Smooth muscle cell (in vitro differentiated cells): Measurements from ENCODE around the gene RNU6-8. TPM values are rescaled to one million over a fixed set of nuclear protein-coding genes. Genes with fewer than 3 reads are reported as not detected.

Experiments
- DNase-seq: peaks from one replicate; lab custom pipeline; 2025; ENCODE audit not compliant: unreplicated experiment; lab: John Stamatoyannopoulos, UW
- H2AFZ ChIP-seq: fragments of 200-600 bp; sonication (generic); 2 replicates; pipeline ENCODE4 v1.6.0; 2016; ENCODE audit warnings: antibody characterized with exemption, low read depth, mild to moderate bottlenecking
- H3F3A ChIP-seq: fragments of 200-600 bp; sonication (generic); 2 replicates; pipeline ENCODE4 v1.6.0; 2017; ENCODE audit warnings: antibody characterized with exemption, low read depth
- H3K27ac ChIP-seq: fragments of 200-600 bp; sonication (generic); 2 replicates; pipeline ENCODE4 v1.5.1; 2016; ENCODE audit warnings: low read depth, mild to moderate bottlenecking
- H3K27me3 ChIP-seq: fragments of 200-600 bp; sonication (generic); 2 replicates; pipeline ENCODE4 v1.6.1; 2016; ENCODE audit warnings: low read depth, mild to moderate bottlenecking
- H3K36me3 ChIP-seq: fragments of 200-600 bp; sonication (generic); 2 replicates; pipeline ENCODE4 v1.5.1; 2016; ENCODE audit warnings: low read depth
- H3K4me1 ChIP-seq: fragments of 200-600 bp; sonication (generic); 2 replicates; pipeline ENCODE4 v1.5.1; 2016; ENCODE audit warnings: low read depth
- H3K4me2 ChIP-seq: fragments of 200-600 bp; sonication (generic); 2 replicates; pipeline ENCODE4 v1.6.0; 2016; ENCODE audit warnings: mild to moderate bottlenecking
- H3K4me3 ChIP-seq: fragments of 200-600 bp; sonication (generic); 2 replicates; pipeline ENCODE4 v1.5.1; 2016; ENCODE audit warnings: mild to moderate bottlenecking
- H3K79me2 ChIP-seq: fragments of 200-600 bp; sonication (generic); 2 replicates; pipeline ENCODE4 v1.6.0; 2016; ENCODE audit warnings: low read depth, mild to moderate bottlenecking
- H3K9ac ChIP-seq: fragments of 200-600 bp; sonication (generic); 2 replicates; pipeline ENCODE4 v1.6.0; 2016; ENCODE audit warnings: low read depth
- H3K9me3 ChIP-seq: fragments of 200-600 bp; sonication (generic); replicated peaks from 2 replicates; pipeline ENCODE4 v1.5.1; 2016; ENCODE audit warnings: low read depth
- H4K20me1 ChIP-seq: fragments of 200-600 bp; sonication (generic); 2 replicates; pipeline ENCODE4 v1.6.0; 2016; ENCODE audit warnings: low read depth
- WGBS: methylation state at CpG from one replicate; pipeline ENCODE4 v1.1.7; 2016; ENCODE audit warnings: low lambda C conversion rate; 5-methylcytosine and 5-hydroxymethylcytosine counted together
- polyA plus RNA-seq: library from polyadenylated mRNA; unstranded; fragments of >200 nt; fragmentation: Nextera tagmentation; extraction: Ambion mirVana; gene quantifications from 2 replicates; pipeline ENCODE4 v1.2.1, GENCODE V29; 2016
- total RNA-seq: library from RNA; depleted of rRNA; stranded (reverse); fragments of >200 nt; gene quantifications from 2 replicates; pipeline ENCODE4 v1.2.3, GENCODE V29; 2014
- TF ChIP-seq, protein P1 (sequence below): fragments of 200-600 bp; sonication (generic); IDR thresholded peaks from 2 replicates; pipeline ENCODE4 v1.5.1; 2017; ENCODE audit warnings: borderline replicate concordance, mild to moderate bottlenecking, antibody characterized with exemption; ENCODE audit not compliant: insufficient read depth, poor library complexity, severe bottlenecking

The RNU6-8 gene
- total and polyA plus RNA-seq, 2 experiments from 2014 or later: not detected

DNA sequence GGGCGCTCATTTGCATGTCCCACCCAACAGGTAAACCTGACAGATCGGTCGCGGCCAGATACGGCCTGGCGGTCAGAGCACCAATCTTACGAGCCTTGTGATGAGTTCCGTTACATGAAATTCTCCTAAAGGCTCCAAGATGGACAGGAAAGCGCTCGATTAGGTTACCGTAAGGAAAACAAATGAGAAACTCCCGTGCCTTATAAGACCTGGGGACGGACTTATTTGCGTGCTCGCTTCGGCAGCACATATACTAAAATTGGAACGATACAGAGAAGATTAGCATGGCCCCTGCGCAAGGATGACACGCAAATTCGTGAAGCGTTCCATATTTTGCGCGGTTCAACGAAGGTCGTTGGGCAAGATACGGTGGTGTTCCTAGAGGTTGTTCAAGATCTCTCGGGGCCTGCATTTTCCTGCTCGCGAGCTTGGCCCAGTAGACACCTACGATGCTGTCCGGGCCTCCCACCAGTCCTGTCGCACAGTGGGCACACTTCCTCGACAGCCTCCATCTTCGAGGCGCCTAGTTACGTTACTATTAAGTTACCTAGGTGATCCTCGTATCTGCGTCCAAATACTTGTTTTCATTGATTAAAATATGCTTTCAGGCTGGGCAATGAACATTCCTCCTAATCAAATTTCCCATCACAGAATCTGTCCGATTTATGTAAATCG, 1.1 kb downstream of the RNU6-8 start, which contains the start of gene RNU6-7:
Gene RNU6-7, plus strand, starts transcription at position 230 of the 675 bp plus-strand sequence.
- no peaks in the 10 kb centered on the region for H3K79me2 ChIP-seq
- H3K36me3 ChIP-seq: no peaks in the 10 kb centered on the region
- H3K4me1 ChIP-seq: no peaks in the 10 kb centered on the region
- peak within 1 kb of the TSS; percentile 80 for H3K4me3 ChIP-seq
- H4K20me1 ChIP-seq: no peaks in the 10 kb centered on the region
- TF ChIP-seq, protein P1, sequence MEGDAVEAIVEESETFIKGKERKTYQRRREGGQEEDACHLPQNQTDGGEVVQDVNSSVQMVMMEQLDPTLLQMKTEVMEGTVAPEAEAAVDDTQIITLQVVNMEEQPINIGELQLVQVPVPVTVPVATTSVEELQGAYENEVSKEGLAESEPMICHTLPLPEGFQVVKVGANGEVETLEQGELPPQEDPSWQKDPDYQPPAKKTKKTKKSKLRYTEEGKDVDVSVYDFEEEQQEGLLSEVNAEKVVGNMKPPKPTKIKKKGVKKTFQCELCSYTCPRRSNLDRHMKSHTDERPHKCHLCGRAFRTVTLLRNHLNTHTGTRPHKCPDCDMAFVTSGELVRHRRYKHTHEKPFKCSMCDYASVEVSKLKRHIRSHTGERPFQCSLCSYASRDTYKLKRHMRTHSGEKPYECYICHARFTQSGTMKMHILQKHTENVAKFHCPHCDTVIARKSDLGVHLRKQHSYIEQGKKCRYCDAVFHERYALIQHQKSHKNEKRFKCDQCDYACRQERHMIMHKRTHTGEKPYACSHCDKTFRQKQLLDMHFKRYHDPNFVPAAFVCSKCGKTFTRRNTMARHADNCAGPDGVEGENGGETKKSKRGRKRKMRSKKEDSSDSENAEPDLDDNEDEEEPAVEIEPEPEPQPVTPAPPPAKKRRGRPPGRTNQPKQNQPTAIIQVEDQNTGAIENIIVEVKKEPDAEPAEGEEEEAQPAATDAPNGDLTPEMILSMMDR: no peak
- H2AFZ ChIP-seq: peak within 1 kb of the TSS; percentile 94
- DNase-seq: no peak
- H3K9me3 ChIP-seq: no peaks in the 10 kb centered on the region
- peak within 1 kb of the TSS; percentile 93 for H3K27ac ChIP-seq
- 1% methylated on average over 40 of the region's 40 CpGs for WGBS
- peaks cover 10% of the 10 kb centered on the region for H3F3A ChIP-seq
- peak within 1 kb of the TSS; percentile 93 for H3K4me2 ChIP-seq
- H3K9ac ChIP-seq: peak within 1 kb of the TSS; percentile 99
- no peaks in the 10 kb centered on the region for H3K27me3 ChIP-seq

DNA sequence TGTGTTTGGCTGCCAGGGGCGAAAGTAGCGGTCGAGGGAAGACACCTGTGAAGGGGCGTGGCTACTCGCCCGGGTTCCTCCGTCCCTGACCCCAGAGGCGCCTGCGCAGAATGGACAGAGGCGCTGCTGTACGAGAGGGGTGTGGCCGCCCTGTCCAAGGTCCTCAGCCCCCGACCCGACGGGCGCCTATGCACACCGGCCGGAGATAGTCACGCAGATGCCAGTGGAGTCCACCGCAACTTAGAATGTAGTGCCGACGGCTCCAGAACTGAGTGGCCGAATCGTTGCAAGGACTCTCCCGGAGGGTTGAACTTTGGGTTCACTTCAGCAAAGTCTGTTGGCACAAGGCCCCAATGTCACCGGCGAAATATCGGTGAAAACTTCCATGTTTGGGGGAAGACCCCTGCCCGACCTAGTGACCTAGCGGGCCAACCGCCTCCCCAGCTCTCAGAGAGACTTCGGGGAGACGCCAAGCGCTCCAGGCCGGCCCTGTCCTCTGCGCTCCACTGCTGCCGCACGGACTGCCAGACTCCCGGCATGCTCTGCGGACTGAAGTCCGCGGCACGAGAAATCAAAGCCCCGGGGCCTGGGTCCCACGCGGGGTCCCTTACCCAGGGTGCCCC, 1.8 kb downstream of the RNU6-8 start:
- WGBS: under 1% methylated on average over 46 of the region's 46 CpGs

GRCh38 chr14:32200368-32201192, 2.5 kb downstream of the RNU6-8 start:
- Histone ChIP-seq H2AFZ (peak overlapping the region; percentile 94), H3K79me2 (no peaks in the 10 kb centered on the region), H3F3A (peaks cover 10% of the 10 kb centered on the region), H3K9ac (no peak overlapping the region), H3K9me3 (no peaks in the 10 kb centered on the region), H3K36me3 (no peaks in the 10 kb centered on the region), H3K27me3 (no peaks in the 10 kb centered on the region), H3K4me2 (peak overlapping the region; percentile 93), H3K4me3 (peak overlapping the region; percentile 80), H3K27ac (no peak overlapping the region), H3K4me1 (no peaks in the 10 kb centered on the region), H4K20me1 (no peaks in the 10 kb centered on the region)
- no peak for DNase-seq
- WGBS: 37% methylated on average over 14 of the region's 14 CpGs
- TF ChIP-seq, protein P1: no peak

More for the DNA sequence above, 1.8 kb downstream of the RNU6-8 start:
- peak overlapping the region; percentile 94 for H2AFZ ChIP-seq
- H3K36me3 ChIP-seq: no peaks in the 10 kb centered on the region
- peak overlapping the region; percentile 93 for H3K27ac ChIP-seq
- peak; percentile 58 for DNase-seq
- no peaks in the 10 kb centered on the region for H3K4me1 ChIP-seq
- peak overlapping the region; percentile 99 for H3K9ac ChIP-seq
- no peaks in the 10 kb centered on the region for H4K20me1 ChIP-seq
- TF ChIP-seq, protein P1: no peak
- no peaks in the 10 kb centered on the region for H3K9me3 ChIP-seq
- H3K27me3 ChIP-seq: no peaks in the 10 kb centered on the region
- no peaks in the 10 kb centered on the region for H3K79me2 ChIP-seq
- peak overlapping the region; percentile 80 for H3K4me3 ChIP-seq
- H3K4me2 ChIP-seq: peak overlapping the region; percentile 93
- H3F3A ChIP-seq: peaks cover 10% of the 10 kb centered on the region
